Neural cell (in vitro differentiated cells): Measurements from ENCODE around the gene F8A1. TPM values are rescaled to one million over a fixed set of nuclear protein-coding genes. Genes with fewer than 3 reads are reported as not detected.

Source experiments
- H2AFZ ChIP-seq: fragments of 200-600, 300-800 bp; sonication (generic), shearing (Covaris generic); 2 replicates; pipeline ENCODE4 v1.6.0; 2014; ENCODE audit warnings: low read depth, mild to moderate bottlenecking, antibody characterized with exemption, low read length, moderate library complexity
- H3F3A ChIP-seq: fragments of 200-600 bp; shearing (Covaris generic); 2 replicates; pipeline ENCODE4 v1.6.1; 2016; ENCODE audit warnings: mild to moderate bottlenecking, moderate library complexity, mixed read lengths, antibody characterized with exemption, low read length; ENCODE audit not compliant: insufficient read depth, poor library complexity, severe bottlenecking
- H3K27ac ChIP-seq: fragments of 200-600, 300-800 bp; sonication (generic), shearing (Covaris generic); 2 replicates; pipeline ENCODE4 v1.5.1; 2014; ENCODE audit warnings: mild to moderate bottlenecking, low read length, moderate library complexity
- H3K27me3 ChIP-seq: fragments of 300-800, 200-600 bp; sonication (generic), shearing (Covaris generic); 2 replicates; pipeline ENCODE4 v1.6.0; 2014; ENCODE audit warnings: mild to moderate bottlenecking, low read depth, low read length, moderate library complexity; ENCODE audit not compliant: insufficient read depth
- H3K36me3 ChIP-seq: fragments of 300-800, 200-600 bp; sonication (generic), shearing (Covaris generic); 2 replicates; pipeline ENCODE4 v1.5.1; 2014; ENCODE audit warnings: mild to moderate bottlenecking, antibody characterized with exemption, low read length, moderate library complexity; ENCODE audit not compliant: insufficient read depth
- H3K4me2 ChIP-seq: fragments of 300-800, 200-600 bp; sonication (generic), shearing (Covaris generic); 2 replicates; pipeline ENCODE4 v1.6.0; 2014; ENCODE audit warnings: mild to moderate bottlenecking, low read length
- H3K4me3 ChIP-seq: fragments of 300-800, 200-600 bp; sonication (generic), shearing (Covaris generic); 2 replicates; pipeline ENCODE4 v1.5.1; 2014; ENCODE audit warnings: mild to moderate bottlenecking, low read length, moderate library complexity
- H3K79me2 ChIP-seq: fragments of 200-600 bp; shearing (Covaris generic); replicated peaks from 2 replicates; pipeline ENCODE4 v1.6.0; 2014; ENCODE audit warnings: mild to moderate bottlenecking, low read length, moderate library complexity; ENCODE audit not compliant: insufficient read depth
- H3K9ac ChIP-seq: fragments of 300-800, 200-600 bp; sonication (generic), shearing (Covaris generic); 2 replicates; pipeline ENCODE4 v1.6.1; 2016; ENCODE audit warnings: mild to moderate bottlenecking, low read length, mixed read lengths
- H3K9me2 ChIP-seq: fragments of 200-600 bp; shearing (Covaris generic); 2 replicates; pipeline ENCODE4 v1.6.1; 2016; ENCODE audit warnings: mild to moderate bottlenecking, low read length, mixed read lengths; ENCODE audit not compliant: insufficient read depth
- H3K9me3 ChIP-seq: fragments of 200-600, 300-800 bp; sonication (generic), shearing (Covaris generic); 2 replicates; pipeline ENCODE4 v1.6.1; 2016; ENCODE audit warnings: mild to moderate bottlenecking, mixed run types, low read length, moderate library complexity, mixed read lengths
- H4K20me1 ChIP-seq: fragments of 200-600 bp; shearing (Covaris generic); 2 replicates; pipeline ENCODE4 v1.6.1; 2016; ENCODE audit warnings: mild to moderate bottlenecking, mixed run types; ENCODE audit not compliant: insufficient read depth
- CTCF ChIP-seq: fragments of 450-650 bp; IDR thresholded peaks from 2 replicates; pipeline ENCODE4 v1.5.1; 2014; ENCODE audit warnings: antibody characterized with exemption, mild to moderate bottlenecking, moderate library complexity; ENCODE audit not compliant: poor library complexity, severe bottlenecking
- EP300 ChIP-seq: fragments of 450-650 bp; conservative IDR thresholded peaks from 2 replicates; pipeline ENCODE4 v1.6.1; 2014; ENCODE audit warnings: antibody characterized with exemption, mild to moderate bottlenecking, moderate library complexity; ENCODE audit not compliant: poor library complexity, severe bottlenecking
- EZH2 ChIP-seq: fragments of 200-600, 300-800 bp; shearing (Covaris generic), sonication (generic); IDR thresholded peaks from 2 replicates; pipeline ENCODE4 v1.6.1; 2014; ENCODE audit warnings: antibody characterized with exemption, low read length, borderline replicate concordance, mild to moderate bottlenecking; ENCODE audit not compliant: insufficient read depth, poor library complexity, severe bottlenecking
- MXI1 ChIP-seq: fragments of 450-650 bp; conservative IDR thresholded peaks from 2 replicates; pipeline ENCODE4 v1.6.1; 2014; ENCODE audit warnings: antibody characterized with exemption, mild to moderate bottlenecking; ENCODE audit not compliant: poor library complexity, severe bottlenecking
- POLR2AphosphoS5 ChIP-seq: IDR thresholded peaks from 2 replicates; pipeline ENCODE4 v1.6.1; 2012
- RAD21 ChIP-seq: fragments of 450-650 bp; conservative IDR thresholded peaks from 2 replicates; pipeline ENCODE4 v1.6.1; 2014; ENCODE audit warnings: antibody characterized with exemption, mild to moderate bottlenecking, moderate library complexity
- SMC3 ChIP-seq: fragments of 450-650 bp; conservative IDR thresholded peaks from 2 replicates; pipeline ENCODE4 v1.6.1; 2014; ENCODE audit warnings: antibody characterized with exemption, mild to moderate bottlenecking, moderate library complexity; ENCODE audit not compliant: poor library complexity
- TAF1 ChIP-seq: IDR thresholded peaks from 2 replicates; pipeline ENCODE4 v1.6.1; 2012; ENCODE audit warnings: low read depth
- polyA plus RNA-seq: library from polyadenylated mRNA; depleted of rRNA; stranded (reverse); fragments of >200 nt; gene quantifications from 2 replicates; pipeline ENCODE4 v1.2.3, GENCODE V29; 2014
- TF ChIP-seq, protein P1 (sequence below): IDR thresholded peaks from 2 replicates; pipeline ENCODE4 v1.6.1; 2012; ENCODE audit warnings: borderline replicate concordance

F8A1 gene
- polyA plus RNA-seq, 1 donor from 2014 or later: 1.8 TPM

DNA sequence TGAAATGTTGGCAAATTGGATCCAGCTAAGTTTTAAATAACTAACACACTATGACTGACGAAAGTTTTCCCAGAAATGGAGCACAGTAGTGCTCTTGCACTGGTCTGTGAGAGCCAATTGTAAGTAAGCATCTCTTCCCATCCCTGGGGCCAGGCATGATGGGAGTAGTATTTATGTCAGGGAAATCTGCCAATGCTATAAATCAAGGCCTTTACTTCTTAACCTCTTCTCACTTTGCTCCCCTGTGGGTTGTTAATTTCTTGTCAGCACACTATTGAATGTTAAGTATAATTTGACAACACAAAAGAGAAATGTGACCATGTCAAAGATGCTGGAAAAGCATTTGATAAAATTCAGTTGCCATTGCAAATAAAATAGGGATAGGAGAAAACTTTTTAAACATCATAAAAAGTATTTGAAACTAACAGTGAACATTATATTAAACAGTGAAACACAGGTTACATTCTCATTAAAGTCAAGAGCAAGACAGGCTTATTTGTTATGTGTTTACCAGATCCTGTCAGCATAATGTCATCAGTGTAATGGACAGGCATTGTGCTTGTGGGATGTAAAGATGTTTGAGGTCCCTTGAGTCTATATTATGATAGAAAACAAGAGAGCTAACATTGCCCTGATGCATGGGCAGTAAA is 5.0 kb downstream of the F8A1 start:
- Histone ChIP-seq H3K4me2 (no peak overlapping the region), H3K9ac (no peak overlapping the region), H3F3A (no peaks in the 10 kb centered on the region), H3K79me2 (no peaks in the 10 kb centered on the region), H3K27ac (no peak overlapping the region), H4K20me1 (no peaks in the 10 kb centered on the region), H3K27me3 (no peaks in the 10 kb centered on the region), H3K36me3 (no peaks in the 10 kb centered on the region), H2AFZ (no peak overlapping the region), H3K9me2 (no peaks in the 10 kb centered on the region), H3K9me3 (no peaks in the 10 kb centered on the region), H3K4me3 (no peak overlapping the region)
- TF ChIP-seq EZH2: no peak
- TF ChIP-seq, protein P1, sequence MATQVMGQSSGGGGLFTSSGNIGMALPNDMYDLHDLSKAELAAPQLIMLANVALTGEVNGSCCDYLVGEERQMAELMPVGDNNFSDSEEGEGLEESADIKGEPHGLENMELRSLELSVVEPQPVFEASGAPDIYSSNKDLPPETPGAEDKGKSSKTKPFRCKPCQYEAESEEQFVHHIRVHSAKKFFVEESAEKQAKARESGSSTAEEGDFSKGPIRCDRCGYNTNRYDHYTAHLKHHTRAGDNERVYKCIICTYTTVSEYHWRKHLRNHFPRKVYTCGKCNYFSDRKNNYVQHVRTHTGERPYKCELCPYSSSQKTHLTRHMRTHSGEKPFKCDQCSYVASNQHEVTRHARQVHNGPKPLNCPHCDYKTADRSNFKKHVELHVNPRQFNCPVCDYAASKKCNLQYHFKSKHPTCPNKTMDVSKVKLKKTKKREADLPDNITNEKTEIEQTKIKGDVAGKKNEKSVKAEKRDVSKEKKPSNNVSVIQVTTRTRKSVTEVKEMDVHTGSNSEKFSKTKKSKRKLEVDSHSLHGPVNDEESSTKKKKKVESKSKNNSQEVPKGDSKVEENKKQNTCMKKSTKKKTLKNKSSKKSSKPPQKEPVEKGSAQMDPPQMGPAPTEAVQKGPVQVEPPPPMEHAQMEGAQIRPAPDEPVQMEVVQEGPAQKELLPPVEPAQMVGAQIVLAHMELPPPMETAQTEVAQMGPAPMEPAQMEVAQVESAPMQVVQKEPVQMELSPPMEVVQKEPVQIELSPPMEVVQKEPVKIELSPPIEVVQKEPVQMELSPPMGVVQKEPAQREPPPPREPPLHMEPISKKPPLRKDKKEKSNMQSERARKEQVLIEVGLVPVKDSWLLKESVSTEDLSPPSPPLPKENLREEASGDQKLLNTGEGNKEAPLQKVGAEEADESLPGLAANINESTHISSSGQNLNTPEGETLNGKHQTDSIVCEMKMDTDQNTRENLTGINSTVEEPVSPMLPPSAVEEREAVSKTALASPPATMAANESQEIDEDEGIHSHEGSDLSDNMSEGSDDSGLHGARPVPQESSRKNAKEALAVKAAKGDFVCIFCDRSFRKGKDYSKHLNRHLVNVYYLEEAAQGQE: no peak
- TF ChIP-seq EP300: no peak
- TF ChIP-seq CTCF: no peak
- no peak for TF ChIP-seq POLR2AphosphoS5
- no peak for TF ChIP-seq TAF1
- no peak for TF ChIP-seq SMC3
- TF ChIP-seq MXI1: no peak
- no peak for TF ChIP-seq RAD21

DNA sequence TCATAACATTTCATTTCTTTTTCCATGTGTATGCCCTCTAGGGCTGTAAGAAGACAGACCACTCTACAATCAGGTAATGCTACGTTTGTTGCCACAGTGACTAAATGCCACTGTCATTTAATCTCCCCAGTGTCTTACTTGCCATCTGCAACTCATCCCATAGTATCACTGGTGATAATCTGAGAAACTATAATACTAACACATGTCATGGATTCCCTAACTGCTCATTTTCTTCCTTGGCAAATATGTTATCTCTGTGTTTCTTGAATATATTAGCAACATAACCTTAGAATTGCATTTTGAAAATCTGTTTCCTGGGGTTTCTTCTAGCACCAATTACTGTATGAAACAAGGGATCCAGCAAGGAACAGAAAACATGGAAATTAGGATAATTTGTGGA is 6.1 kb downstream of the F8A1 start:
- no peaks in the 10 kb centered on the region for H4K20me1 ChIP-seq
- no peaks in the 10 kb centered on the region for H3K27me3 ChIP-seq
- no peaks in the 10 kb centered on the region for H3K9me3 ChIP-seq
- no peak overlapping the region for H3K9ac ChIP-seq
- no peak overlapping the region for H3K27ac ChIP-seq
- no peak overlapping the region for H2AFZ ChIP-seq
- H3K4me2 ChIP-seq: no peak overlapping the region
- H3F3A ChIP-seq: no peaks in the 10 kb centered on the region
- H3K9me2 ChIP-seq: no peaks in the 10 kb centered on the region
- no peaks in the 10 kb centered on the region for H3K79me2 ChIP-seq
- no peaks in the 10 kb centered on the region for H3K36me3 ChIP-seq
- TF ChIP-seq SMC3 (no peak), EZH2 (no peak), EP300 (no peak)
- H3K4me3 ChIP-seq: no peak overlapping the region

DNA sequence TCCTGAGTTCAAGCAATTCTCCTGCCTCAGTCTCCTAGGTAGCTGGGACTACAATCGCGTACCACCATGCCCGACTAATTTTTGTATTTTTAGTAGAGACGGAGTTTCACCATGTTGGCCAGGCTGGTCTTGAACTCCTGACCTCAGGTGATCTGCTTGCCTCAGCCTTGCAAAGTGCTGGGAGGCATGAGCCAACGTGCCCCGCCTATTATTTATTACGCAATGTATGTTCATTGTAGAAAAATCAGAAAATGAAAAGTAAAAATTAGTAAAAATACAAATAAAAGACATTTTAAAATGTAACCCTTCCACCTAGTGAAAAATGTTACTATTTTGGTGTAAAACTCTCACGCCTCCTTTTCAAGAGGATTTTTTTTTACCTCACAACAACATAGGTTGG is 14.2 kb downstream of the F8A1 start:
- Histone ChIP-seq H3K4me2 (no peak overlapping the region), H3K9ac (no peak overlapping the region), H4K20me1 (no peaks in the 10 kb centered on the region), H3K9me2 (no peaks in the 10 kb centered on the region), H3K27ac (no peak overlapping the region), H3K27me3 (no peaks in the 10 kb centered on the region), H3F3A (no peaks in the 10 kb centered on the region), H3K36me3 (no peaks in the 10 kb centered on the region), H3K79me2 (no peaks in the 10 kb centered on the region), H2AFZ (no peak overlapping the region), H3K4me3 (no peak overlapping the region), H3K9me3 (no peaks in the 10 kb centered on the region)
- TF ChIP-seq EZH2 (no peak), EP300 (no peak), MXI1 (no peak), TAF1 (no peak), RAD21 (no peak), SMC3 (no peak), POLR2AphosphoS5 (no peak), CTCF (no peak)
- TF ChIP-seq, protein P1: no peak
